SIG-M5 treated with dmso at 0.1 percent for 504 hours (cell line): ENCODE results near the gene EVA1C.
"Not testable (repeated sequence)": the region's sequence is repeated elsewhere in the genome, so short reads cannot be mapped to it uniquely, and the experiment has no call there.

ENCODE experiments used
- DNase-seq: peaks from one replicate; lab custom pipeline; 2025; ENCODE audit not compliant: unreplicated experiment; lab: John Stamatoyannopoulos, UW

The EVA1C gene

DNA sequence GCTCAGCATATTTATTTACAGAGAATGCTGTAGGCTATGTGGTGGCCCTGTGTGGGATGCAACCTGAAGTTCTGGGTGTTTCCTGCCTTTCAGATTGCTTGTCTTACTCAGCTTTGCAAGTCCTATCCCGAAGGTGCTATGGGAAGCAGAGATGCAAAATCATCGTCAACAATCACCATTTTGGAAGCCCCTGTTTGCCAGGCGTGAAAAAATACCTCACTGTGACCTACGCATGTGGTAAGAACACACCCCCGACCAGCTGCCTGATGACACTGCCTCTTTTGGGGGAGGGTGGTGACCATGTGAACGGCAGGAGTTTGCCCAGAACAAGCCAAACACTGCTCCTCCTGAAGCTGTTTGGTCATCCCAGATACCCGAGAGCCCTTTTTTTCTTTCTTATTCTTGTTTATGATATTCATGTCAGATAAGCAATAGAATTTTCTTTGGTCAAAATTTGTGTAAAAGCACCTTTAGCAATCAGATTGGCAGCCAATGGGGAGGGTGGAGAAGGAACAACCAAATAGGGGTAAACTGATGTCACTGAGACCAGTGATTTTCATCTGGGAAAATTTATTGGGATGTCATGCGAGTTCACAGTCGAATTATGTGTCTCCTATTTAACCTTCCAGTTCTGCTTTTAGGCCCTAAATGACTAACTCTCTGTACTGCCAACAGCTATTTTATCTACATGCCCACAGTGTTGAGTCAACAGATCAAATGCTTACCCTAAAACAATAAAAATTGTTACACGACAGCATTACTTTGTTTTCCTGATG is 82.6 kb downstream of the EVA1C start:
- DNase-seq: peak; percentile 22

GRCh38 chr21:32496568-32496967 is 84.1 kb downstream of the EVA1C start:
- DNase-seq: no peak

- DNase-seq: no peak
These were observed 86.9 kb downstream of the EVA1C start for GRCh38 chr21:32499249-32500055.

DNA sequence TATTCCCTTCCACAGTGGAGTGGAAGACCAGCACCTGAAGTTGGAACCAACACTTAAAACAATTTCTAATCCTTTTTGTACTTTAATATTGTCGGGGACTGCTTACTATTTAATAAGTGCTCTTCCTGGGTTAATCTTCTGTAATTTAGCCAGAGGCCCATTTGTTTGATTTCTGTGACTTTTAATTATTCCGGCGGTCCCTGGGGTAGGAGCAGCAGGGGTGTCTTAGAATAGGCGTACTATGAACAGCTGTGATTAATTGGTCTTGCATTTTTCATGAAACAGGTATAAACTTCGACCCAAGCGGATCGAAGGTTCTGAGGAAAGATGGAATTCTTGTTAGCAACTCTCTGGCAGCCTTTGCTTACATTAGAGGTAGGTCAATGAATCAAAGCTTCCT is 91.1 kb downstream of the EVA1C start:
- not testable (repeated sequence) for DNase-seq

GRCh38 chr21:32505767-32506166 is 93.3 kb downstream of the EVA1C start:
- DNase-seq: not testable (repeated sequence)

- not testable (repeated sequence) for DNase-seq
These were observed 94.0 kb downstream of the EVA1C start for GRCh38 chr21:32506411-32506965.

GRCh38 chr21:32507342-32507919 is 94.9 kb downstream of the EVA1C start:
- no peak for DNase-seq

- DNase-seq: not testable (repeated sequence)
These were observed 95.5 kb downstream of the EVA1C start for GRCh38 chr21:32508036-32508435.

DNA sequence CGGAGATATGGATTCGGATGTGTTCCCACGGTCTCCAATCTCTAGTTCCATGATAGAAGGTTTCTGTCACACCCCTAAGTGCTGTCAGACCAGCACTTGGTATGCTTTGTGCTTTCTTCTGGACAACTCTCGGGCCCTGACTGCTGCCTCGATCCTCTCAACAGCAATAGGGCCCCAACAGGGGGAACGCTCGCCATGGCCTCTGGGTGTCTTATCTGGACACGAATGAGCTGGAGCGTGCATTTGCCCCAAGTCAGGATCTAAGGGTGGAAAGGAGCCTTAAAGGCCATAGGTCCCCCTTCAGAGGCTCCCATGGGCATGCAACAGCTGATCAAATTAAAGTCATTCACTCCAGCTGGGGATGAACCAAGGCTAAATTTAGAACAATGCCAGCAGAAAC is 96.1 kb downstream of the EVA1C start:
- DNase-seq: no peak

- not testable (repeated sequence) for DNase-seq
These were observed 96.5 kb downstream of the EVA1C start for GRCh38 chr21:32508975-32509374.

DNA sequence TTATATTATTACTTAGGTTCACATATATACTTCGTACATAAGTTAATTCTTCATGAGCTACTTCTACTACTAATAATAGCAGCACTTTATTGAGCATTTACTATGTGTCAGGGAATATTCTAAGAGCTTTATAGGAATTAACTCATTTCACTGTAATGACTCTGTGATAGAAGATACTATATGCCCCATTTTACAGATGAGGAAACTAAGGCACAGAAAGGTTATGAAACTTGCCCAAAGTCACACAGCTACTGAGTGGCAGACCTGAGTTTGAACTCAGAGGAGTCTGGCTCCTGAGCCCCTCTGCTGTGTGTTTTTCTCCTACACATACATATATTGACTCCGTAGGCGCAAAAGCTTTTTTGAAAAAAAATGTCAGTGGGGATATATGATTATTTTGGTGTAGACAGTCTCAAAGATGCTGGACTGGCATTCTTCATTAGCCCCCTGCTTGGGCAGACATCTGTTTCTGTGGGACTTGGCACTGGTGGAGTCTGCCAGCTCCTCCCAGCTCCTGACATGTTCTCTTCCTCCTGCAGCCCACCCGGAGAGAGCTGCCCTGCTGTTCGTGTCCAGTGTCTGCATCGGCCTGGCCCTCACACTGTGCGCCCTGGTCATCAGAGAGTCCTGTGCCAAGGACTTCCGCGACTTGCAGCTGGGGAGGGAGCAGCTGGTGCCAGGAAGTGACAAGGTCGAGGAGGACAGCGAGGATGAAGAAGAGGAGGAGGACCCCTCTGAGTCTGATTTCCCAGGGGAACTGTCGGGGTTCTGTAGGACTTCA is 102.0 kb downstream of the EVA1C start:
- no peak for DNase-seq

- DNase-seq: peak; percentile 24
These were observed 103.4 kb downstream of the EVA1C start for GRCh38 chr21:32515874-32516273.

DNA sequence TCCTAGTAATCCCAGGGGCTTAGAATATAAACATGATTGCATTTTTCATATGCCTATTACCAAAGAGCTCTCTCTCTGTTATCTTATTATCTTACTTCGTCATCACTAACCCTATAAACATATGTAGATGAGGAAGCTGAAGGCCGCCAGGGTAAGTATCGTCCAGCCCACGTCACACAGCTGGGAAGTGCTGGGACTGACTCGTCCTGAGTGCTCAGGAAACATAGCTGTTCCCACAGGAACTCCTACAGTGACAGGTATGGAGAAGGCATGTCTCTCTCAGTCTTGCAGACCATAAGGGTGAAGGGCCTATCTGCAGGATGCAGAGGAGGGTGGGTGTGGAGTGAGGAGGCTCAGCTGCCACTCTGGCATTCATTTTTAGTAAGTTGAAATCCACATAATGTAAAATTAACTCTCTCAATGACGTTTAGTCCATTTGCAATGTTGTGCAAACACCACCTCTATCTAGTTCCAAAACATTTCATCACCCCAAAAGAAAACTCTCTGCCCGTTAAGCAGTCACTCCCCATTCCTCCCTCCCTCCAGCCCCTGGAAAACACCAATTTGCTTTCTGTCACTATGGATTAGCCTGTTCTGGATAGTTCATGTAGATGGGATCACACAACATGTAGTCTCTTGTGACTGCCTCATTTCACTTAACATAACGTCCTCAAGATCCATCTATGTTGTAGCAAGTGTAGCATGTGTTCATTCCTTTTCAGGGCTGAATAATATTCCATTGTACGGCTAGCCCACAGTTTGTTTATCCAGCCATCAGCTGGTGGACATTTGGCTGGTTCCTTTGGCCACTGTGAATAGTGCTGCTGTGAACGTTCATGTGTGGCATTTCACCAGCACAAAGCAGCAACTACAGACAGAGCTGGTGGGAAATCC is 104.5 kb downstream of the EVA1C start:
- peak; percentile 19 for DNase-seq

- no peak for DNase-seq
These were observed 107.7 kb downstream of the EVA1C start for GRCh38 chr21:32519945-32520874.

DNA sequence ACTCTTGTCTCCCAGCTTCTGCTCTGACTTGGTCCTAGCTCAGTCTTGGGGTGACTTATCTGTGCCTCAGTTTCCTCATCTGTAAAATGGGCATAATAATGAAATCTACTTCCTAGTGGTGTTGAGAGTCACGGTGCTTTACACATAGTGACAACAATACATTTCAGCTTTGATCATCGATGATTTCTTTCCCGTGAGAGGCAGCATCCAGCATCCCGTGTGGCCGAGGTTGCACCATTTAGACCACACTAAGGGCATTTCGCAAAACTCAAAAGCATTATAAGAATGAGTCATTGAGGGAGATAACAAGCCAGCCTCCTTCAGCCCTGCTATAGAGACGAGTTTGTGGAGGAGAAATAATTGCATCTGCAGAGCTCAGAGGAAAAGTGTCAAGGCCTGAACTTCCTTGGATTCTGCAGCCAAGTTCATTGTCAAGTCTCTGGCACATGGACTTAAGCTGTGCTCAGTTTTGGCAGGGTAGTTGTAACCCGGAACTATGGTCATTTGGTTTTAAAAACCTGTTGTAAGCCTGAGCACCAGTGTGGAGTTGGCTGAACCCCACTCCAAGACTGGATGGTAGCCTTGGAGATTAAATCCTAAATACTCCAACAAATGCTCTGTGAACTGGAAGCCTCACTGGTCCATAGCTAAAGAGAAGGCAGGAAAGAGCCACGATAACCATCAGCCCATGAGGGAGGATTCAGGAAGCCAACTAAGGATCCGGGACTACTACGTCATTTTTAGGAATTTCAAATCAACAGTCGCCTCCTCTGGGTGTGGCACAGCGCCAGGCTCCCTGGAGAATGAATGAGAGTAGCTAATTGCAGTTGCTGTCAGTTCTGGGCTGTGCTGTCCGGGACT is 108.6 kb downstream of the EVA1C start:
- DNase-seq: peak; percentile 82

DNA sequence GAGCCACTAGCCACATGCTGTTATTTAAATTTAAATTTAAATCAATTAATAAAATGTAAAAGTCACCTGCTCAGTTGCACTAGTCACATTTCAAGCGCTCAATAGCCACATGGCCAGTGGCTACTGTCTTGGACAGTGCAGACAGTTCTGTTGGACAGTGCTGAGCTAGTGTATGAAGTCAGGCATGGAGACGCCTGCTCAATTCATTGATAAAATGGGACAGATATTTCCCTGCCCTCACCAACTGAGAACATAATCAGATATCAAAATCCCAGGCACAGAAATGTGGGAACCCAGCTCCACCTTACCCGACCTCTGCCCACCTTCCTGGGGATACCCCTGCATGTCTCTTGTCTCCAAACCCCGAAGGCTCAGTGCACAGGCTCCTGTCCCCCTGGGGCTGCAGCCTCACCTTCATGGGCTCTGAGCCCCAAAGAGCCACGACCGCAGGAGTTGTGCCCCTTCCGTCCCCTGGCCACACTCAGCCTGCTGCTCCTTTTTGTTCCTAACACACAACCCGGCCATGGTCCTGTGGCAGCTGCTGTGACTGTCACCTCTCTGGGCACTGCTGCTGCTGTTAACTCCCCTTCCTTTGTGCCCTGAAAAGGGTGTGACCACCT is 109.3 kb downstream of the EVA1C start:
- DNase-seq: no peak

DNA sequence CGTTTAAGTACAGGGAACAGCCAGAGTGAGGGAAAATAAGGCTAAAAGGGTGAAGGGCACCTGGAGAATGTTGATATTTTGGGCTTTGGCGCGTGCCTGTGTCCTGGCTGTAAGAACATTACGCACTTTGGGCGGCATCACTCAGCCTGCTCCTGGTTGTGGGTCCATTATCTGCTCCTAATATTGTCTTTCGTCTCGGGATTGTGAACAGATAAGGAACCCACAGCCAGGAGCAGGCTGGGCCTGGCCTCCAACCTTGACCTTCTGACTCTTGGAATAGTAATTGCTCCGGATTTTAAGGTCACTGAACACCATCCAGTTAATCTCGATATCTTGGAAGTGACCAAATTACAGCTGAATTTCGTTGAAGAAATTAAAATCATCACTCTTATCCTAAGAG is 111.0 kb downstream of the EVA1C start:
- no peak for DNase-seq
